HPDE6-E6E7 (cell line): Measurements from ENCODE around the gene DNAJC21.

ENCODE experiments used
- DNase-seq: peaks from one replicate; pipeline ENCODE4 v3.0.0; 2011; ENCODE audit warnings: missing footprints; ENCODE audit errors: extremely low spot score

Gene DNAJC21

GRCh38 chr5:34929134-34929719, at the start of gene DNAJC21:
TSS of gene DNAJC21 (plus strand) at chr5:34929559. CDS start at chr5:34929820, 261 bp downstream.
- peak; percentile 91 for DNase-seq

- no peak for DNase-seq
Measured at GRCh38 chr5:34881246-34881645, 48.1 kb upstream of the DNAJC21 start.

- DNase-seq: no peak
Measured at GRCh38 chr5:34886392-34887119, 42.8 kb upstream of the DNAJC21 start.

- no peak for DNase-seq
Measured at GRCh38 chr5:34889394-34889793, 40.0 kb upstream of the DNAJC21 start.

- DNase-seq: no peak
Measured at GRCh38 chr5:34891981-34892380, 37.4 kb upstream of the DNAJC21 start.

GRCh38 chr5:34892414-34892813, 36.9 kb upstream of the DNAJC21 start:
- no peak for DNase-seq

GRCh38 chr5:34894716-34895115, 34.6 kb upstream of the DNAJC21 start:
- DNase-seq: no peak

- no peak for DNase-seq
Measured at GRCh38 chr5:34895641-34896419, 33.5 kb upstream of the DNAJC21 start.

GRCh38 chr5:34897646-34898045, 31.7 kb upstream of the DNAJC21 start:
- DNase-seq: no peak

GRCh38 chr5:34898258-34898895, 31.0 kb upstream of the DNAJC21 start:
- peak; percentile 47 for DNase-seq

GRCh38 chr5:34899066-34899465, 30.3 kb upstream of the DNAJC21 start:
- peak; percentile 7 for DNase-seq

GRCh38 chr5:34900652-34901051, 28.7 kb upstream of the DNAJC21 start:
- no peak for DNase-seq

- no peak for DNase-seq
Measured at GRCh38 chr5:34903260-34903659, 26.1 kb upstream of the DNAJC21 start.

- no peak for DNase-seq
Measured at GRCh38 chr5:34905564-34905963, 23.8 kb upstream of the DNAJC21 start.

- DNase-seq: no peak
Measured at GRCh38 chr5:34913072-34913471, 16.3 kb upstream of the DNAJC21 start.

GRCh38 chr5:34914671-34915138, 14.7 kb upstream of the DNAJC21 start:
- DNase-seq: no peak

- peak; percentile 88 for DNase-seq
Measured at GRCh38 chr5:34915139-34915855, 14.1 kb upstream of the DNAJC21 start, which contains the start of the genes BRIX1 and RAD1. TSS of gene BRIX1 (plus strand) at chr5:34915711. CDS start at chr5:34915739, 28 bp downstream. TSS of gene RAD1 (minus strand) at chr5:34915504. CDS start at chr5:34914892, 612 bp downstream.

- DNase-seq: no peak
Measured at GRCh38 chr5:34915856-34916192, 13.5 kb upstream of the DNAJC21 start.

GRCh38 chr5:34916518-34916917, 12.8 kb upstream of the DNAJC21 start:
- DNase-seq: no peak

GRCh38 chr5:34918025-34918424, 11.3 kb upstream of the DNAJC21 start:
- no peak for DNase-seq

- no peak for DNase-seq
Measured at GRCh38 chr5:34919077-34919476, 10.3 kb upstream of the DNAJC21 start.
